GM12878 (cell line): ENCODE measurements around the gene ADCY5. TPM values are rescaled to one million over a fixed set of nuclear protein-coding genes. Genes with fewer than 3 reads are reported as not detected.

Source experiments
- ATAC-seq: fragments of 200-7000 bp; cut with Tn5 transposase; 3 replicates; pipeline ENCODE4 v1.9.1; 2020; ENCODE audit warnings: mild to moderate bottlenecking, moderate library complexity
- BruUV-seq: library from RNA; stranded (reverse); fragments of 400-500 nt; replicated peaks from 2 replicates; lab custom pipeline; 2021; lab: Mats Ljungman, UMichigan
- CTCF ChIA-PET: fragments of 300-600 bp; sonication (Branson Sonifier 250); formaldehyde crosslinking; extraction: SDS; loops from one replicate; lab custom pipeline; 2021; ENCODE audit warnings: inconsistent platforms; lab: Yijun Ruan, JAX
- POLR2A ChIA-PET: fragments of 350-600 bp; formaldehyde crosslinking; extraction: SDS; loops from one replicate; lab custom pipeline; 2021; ENCODE audit warnings: inconsistent platforms; lab: Charles Lee
- RAD21 ChIA-PET: fragments of 300-600 bp; sonication (Branson Sonifier 250); formaldehyde crosslinking; loops from one replicate; lab custom pipeline; 2023; ENCODE audit warnings: antibody characterized with exemption; ENCODE audit not compliant: unreplicated experiment; lab: Charles Lee
- SMC1A ChIA-PET: fragments of 300-600 bp; sonication (Branson Sonifier 250); formaldehyde crosslinking; loops from one replicate; lab custom pipeline; 2023; ENCODE audit not compliant: unreplicated experiment, uncharacterized antibody; lab: Charles Lee
- DNase-seq: peaks from one replicate; pipeline ENCODE4 v3.0.0-alpha.2; 2011; ENCODE audit warnings: low read depth, low spot score
- FAIRE-seq: peaks from 3 replicates; lab custom pipeline; 2011; peaks lifted over from hg19 to GRCh38; lab: Jason Lieb, UNC
- H2AFZ ChIP-seq: 2 replicates; pipeline ENCODE4 v1.6.0; 2011; ENCODE audit warnings: low read depth, low read length, control low read depth; ENCODE audit not compliant: control insufficient read depth
- H3K27ac ChIP-seq: 2 replicates; pipeline ENCODE4 v1.5.1; 2011; ENCODE audit warnings: control low read depth; ENCODE audit not compliant: control insufficient read depth, insufficient read depth
- H3K27me3 ChIP-seq, 2 experiments: replicated peaks in 1 of 2; 2 replicates each; pipeline versions ENCODE4 v1.6.0 to v1.6.1; 2011; ENCODE audit warnings: low read length in 1 of 2; ENCODE audit not compliant: control insufficient read depth in 2 of 2, insufficient read depth in 2 of 2
- H3K36me3 ChIP-seq, 2 experiments: 2 replicates each; pipeline ENCODE4 v1.5.1; 2011; ENCODE audit warnings: low read length in 1 of 2; ENCODE audit not compliant: control insufficient read depth in 2 of 2, insufficient read depth in 2 of 2
- H3K4me1 ChIP-seq: 2 replicates; pipeline ENCODE4 v1.6.1; 2011; ENCODE audit warnings: mild to moderate bottlenecking, low read length, moderate library complexity, mixed read lengths; ENCODE audit not compliant: control insufficient read depth, insufficient read depth
- H3K4me2 ChIP-seq: 2 replicates; pipeline ENCODE4 v1.6.0; 2011; ENCODE audit warnings: control low read depth; ENCODE audit not compliant: control insufficient read depth, insufficient read depth
- H3K4me3 ChIP-seq: fragments of 200-600 bp; sonication (generic); 2 replicates; pipeline ENCODE4 v1.5.1; 2016
- H3K79me2 ChIP-seq: 2 replicates; pipeline ENCODE4 v1.6.0; 2011; ENCODE audit warnings: low read length; ENCODE audit not compliant: control insufficient read depth, insufficient read depth
- H3K9ac ChIP-seq: 2 replicates; pipeline ENCODE4 v1.8.0; 2011; ENCODE audit warnings: low read length, control low read depth, mixed read lengths; ENCODE audit not compliant: control insufficient read depth, insufficient read depth
- H3K9me3 ChIP-seq: replicated peaks from 3 replicates; pipeline ENCODE4 v1.5.1; 2011; ENCODE audit warnings: mild to moderate bottlenecking, low read length; ENCODE audit not compliant: control insufficient read depth, insufficient read depth
- H4K20me1 ChIP-seq: 2 replicates; pipeline ENCODE4 v1.6.0; 2011; ENCODE audit not compliant: control insufficient read depth, insufficient read depth
- CUX1 ChIP-seq: IDR thresholded peaks from 2 replicates; pipeline ENCODE4 v1.6.1; 2012; ENCODE audit warnings: improper control_type of control experiment, low read depth, low read length; ENCODE audit not compliant: insufficient replicate concordance
- KLF5 ChIP-seq: fragments of 450-650 bp; IDR thresholded peaks from 2 replicates; pipeline ENCODE4 v1.6.1; 2014; ENCODE audit warnings: mild to moderate bottlenecking; ENCODE audit not compliant: partially characterized antibody
- RFX5 ChIP-seq: IDR thresholded peaks from 2 replicates; pipeline ENCODE4 v1.6.1; 2011; ENCODE audit warnings: low read depth, low read length, improper control_type of control experiment
- SIX5 ChIP-seq: IDR thresholded peaks from 2 replicates; pipeline ENCODE4 v1.6.1; 2011; ENCODE audit warnings: mild to moderate bottlenecking, low read depth, low read length, moderate library complexity; ENCODE audit not compliant: severe bottlenecking
- WGBS: methylation state at CpG from one replicate; pipeline ENCODE4 v1.1.6; 2016; ENCODE audit warnings: low lambda C conversion rate; ENCODE audit not compliant: insufficient replicate concordance, insufficient coverage; ENCODE audit errors: missing lambda C conversion rate; 5-methylcytosine and 5-hydroxymethylcytosine counted together
- in situ Hi-C: fragments of 300-500 bp; cut with MboI; formaldehyde crosslinking; loops from 9 replicates; pipeline ENCODE4 v1.14.3; 2018; ENCODE audit warnings: mixed read lengths
- intact Hi-C: fragments of 100-400 bp; cut with micrococcal nuclease; formaldehyde crosslinking; loops from one replicate; pipeline ENCODE4 v1.14.2; 2022; ENCODE audit not compliant: unreplicated experiment
- polyA plus RNA-seq, 11 experiments: library from polyadenylated mRNA; depleted of rRNA in 4 of 11; unstranded in 6 of 11; stranded (reverse) in 5 of 11; fragments of >200 nt; fragmentation: Nextera tagmentation in 4 of 11; fragmentation: Illumina TruSeq in 1 of 11; extraction: Ambion mirVana in 4 of 11; extraction: Trizol in 1 of 11; gene quantifications; 1 replicate in 1 of 11; 2 replicates in 10 of 11; pipeline versions ENCODE4 v1.2.1 to v1.2.3, GENCODE V29; 2011 to 2016; ENCODE audit warnings: inconsistent platforms in 2 of 11, missing spikeins in 2 of 11, low read depth in 1 of 11
- total RNA-seq, 4 experiments: library from RNA; depleted of rRNA in 3 of 4; stranded (reverse); fragments of >200 nt in 3 of 4; fragmentation: Illumina TruSeq in 1 of 4; extraction: Trizol in 1 of 4; gene quantifications; 2 replicates each; pipeline versions ENCODE4 v1.2.1 to v1.2.3, GENCODE V29; 2013 to 2021

ADCY5 gene
- total and polyA plus RNA-seq, 10 of the 15 experiments (the other 5 are each of a cell fraction or from before 2014, with no cell fraction given), result under 0.01 to 0.24 (median 0.02) TPM; not detected in 4

- no peaks in the 10 kb centered on the region for H3K9me3 ChIP-seq
- H3K9ac ChIP-seq, result no peak overlapping the region
- ATAC-seq, result no peak
- no peak for FAIRE-seq
- TF ChIP-seq CUX1 (no peak), RFX5 (no peak), SIX5 (no peak), KLF5 (no peak)
- RAD21 ChIA-PET, result no interaction called here
- SMC1A ChIA-PET, result no interaction called here
- H3K4me2 ChIP-seq, result no peak overlapping the region
- no peak overlapping the region for H3K27ac ChIP-seq
- H2AFZ ChIP-seq, result no peak overlapping the region
- CTCF ChIA-PET, result no interaction called here
- H3K36me3 ChIP-seq, result no peaks in the 10 kb centered on the region
- no peak for DNase-seq
- POLR2A ChIA-PET, result no interaction called here
- BruUV-seq, result no TSS peak
- H4K20me1 ChIP-seq, result no peaks in the 10 kb centered on the region
- in situ Hi-C loops (no loop called here), intact Hi-C loops (no loop called here)
- H3K27me3 ChIP-seq, result peaks cover 0 to 2% of the 10 kb centered on the region in 2 experiments; a peak in 3 of 4 replicates
- 43% methylated on average over 24 of the region's 26 CpGs for WGBS
- no peaks in the 10 kb centered on the region for H3K79me2 ChIP-seq
- H3K4me3 ChIP-seq, result no peak overlapping the region
- H3K4me1 ChIP-seq, result no peaks in the 10 kb centered on the region
These were observed 65.5 kb downstream of the ADCY5 start for GRCh38 chr3:123383091-123384053.
